Transverse colon (tissue), 4 donors: ENCODE data around the gene GSTK1. TPM values are rescaled to one million over a fixed set of nuclear protein-coding genes. Genes with fewer than 3 reads are reported as not detected.

Experiments
- DNase-seq: peaks from one replicate; pipeline ENCODE4 v3.0.0-alpha.2; 2019
- H3K27ac ChIP-seq, 4 donors: fragments of 200-600 bp; sonication (generic); 2 replicates each; pipeline ENCODE4 v1.5.1; 2016 to 2018; ENCODE audit warnings: inconsistent platforms in 4 of 4
- H3K27me3 ChIP-seq: fragments of 200-600 bp; sonication (generic); 2 replicates; pipeline ENCODE4 v1.5.1; 2017; ENCODE audit warnings: inconsistent platforms
- H3K36me3 ChIP-seq, 4 donors: fragments of 200-600 bp; sonication (generic); 2 replicates each; pipeline ENCODE4 v1.5.1; 2017 to 2019; ENCODE audit warnings: inconsistent platforms in 4 of 4
- H3K4me1 ChIP-seq, 4 donors: fragments of 200-600 bp; sonication (generic); 2 replicates each; pipeline ENCODE4 v1.5.1; 2017 to 2020; ENCODE audit warnings: inconsistent platforms in 4 of 4
- H3K4me3 ChIP-seq, 4 donors: fragments of 200-600 bp; sonication (generic); 1 replicate in 1 of 4; 2 replicates in 3 of 4; pipeline versions ENCODE4 v1.5.1 to v1.6.1; 2017 to 2019; ENCODE audit warnings: inconsistent platforms in 4 of 4
- H3K9me3 ChIP-seq, 2 donors: fragments of 200-600 bp; sonication (generic); 2 replicates each; pipeline ENCODE4 v1.5.1; 2017 to 2019; ENCODE audit warnings: inconsistent platforms in 2 of 2
- CTCF ChIP-seq, 5 experiments: fragments of 200-600 bp in 3 of 5; fragments of 450-650 bp in 2 of 5; sonication (generic) in 3 of 5; IDR thresholded peaks; 1 replicate in 2 of 5; 2 replicates in 3 of 5; pipeline ENCODE4 v1.5.1; 2016 to 2017; ENCODE audit warnings: antibody characterized with exemption in 5 of 5, inconsistent platforms in 3 of 5, mild to moderate bottlenecking in 2 of 5, moderate library complexity in 1 of 5
- EP300 ChIP-seq: sonication (generic); formaldehyde crosslinking; IDR thresholded peaks from one replicate; pipeline ENCODE4 v1.6.1; 2017; ENCODE audit warnings: antibody characterized with exemption, low read depth
- POLR2A ChIP-seq: fragments of 450-650 bp; IDR thresholded peaks from one replicate; pipeline ENCODE4 v1.6.1; 2016; ENCODE audit warnings: antibody characterized with exemption, mild to moderate bottlenecking, moderate library complexity
- POLR2AphosphoS5 ChIP-seq, 3 donors: sonication (generic); formaldehyde crosslinking; IDR thresholded peaks; one replicate each; pipeline ENCODE4 v1.6.1; 2016; ENCODE audit warnings: antibody characterized with exemption in 3 of 3
- WGBS, 2 donors: methylation state at CpG; one replicate each; pipeline ENCODE4 v1.1.5; 2018; ENCODE audit warnings: low coverage in 1 of 2; 5-methylcytosine and 5-hydroxymethylcytosine counted together
- in situ Hi-C, 4 donors: fragments of 200-750 bp; cut with MboI; loops; one replicate each; pipeline versions ENCODE4 v1.15.0 to v1.15.1; 2017; ENCODE audit warnings: low sequenced_read_pairs in 3 of 4, low pct_ligation_motif_present in 1 of 4, low pct_unique_long_range_greater_than_20kb in 1 of 4
- intact Hi-C: fragments of 100-400 bp; cut with DNase I; formaldehyde crosslinking; loops from one replicate; pipeline ENCODE4 v1.15.1; 2023; ENCODE audit warnings: low total_unique reads
- total RNA-seq, 4 donors: library from RNA; depleted of rRNA; stranded (reverse); fragments of >200 nt; gene quantifications; one replicate each; pipeline ENCODE4 v1.1.0, GENCODE V29; 2016

GSTK1 gene
- total RNA-seq, 4 donors from 2014 or later, result 333 to 472 (median 376) TPM

DNA sequence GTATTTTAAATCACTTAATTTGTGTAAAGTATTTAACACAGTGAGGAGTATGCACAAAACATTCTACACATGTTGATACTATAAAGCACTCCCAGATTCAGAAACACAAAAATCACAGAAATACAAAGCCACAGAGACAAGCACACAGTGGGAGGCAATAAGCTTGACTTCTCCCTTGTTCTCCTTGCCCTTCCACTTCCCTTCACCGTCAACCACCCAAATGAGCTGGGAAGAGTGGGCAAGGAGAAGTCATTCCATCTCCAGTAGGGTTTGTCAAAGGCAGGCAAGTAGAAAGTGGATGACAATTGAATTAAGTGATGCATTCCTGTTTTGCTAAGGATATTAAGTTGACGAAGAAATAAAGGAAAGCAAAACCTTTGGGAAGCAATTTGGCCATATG, 17.3 kb downstream of the GSTK1 start:
- intact Hi-C loops, result no loop called here
- 88 to 89% methylated on average over 2 of the region's 2 CpGs for WGBS, 2 donors
- no peaks in the 10 kb centered on the region for H3K9me3 ChIP-seq

DNA sequence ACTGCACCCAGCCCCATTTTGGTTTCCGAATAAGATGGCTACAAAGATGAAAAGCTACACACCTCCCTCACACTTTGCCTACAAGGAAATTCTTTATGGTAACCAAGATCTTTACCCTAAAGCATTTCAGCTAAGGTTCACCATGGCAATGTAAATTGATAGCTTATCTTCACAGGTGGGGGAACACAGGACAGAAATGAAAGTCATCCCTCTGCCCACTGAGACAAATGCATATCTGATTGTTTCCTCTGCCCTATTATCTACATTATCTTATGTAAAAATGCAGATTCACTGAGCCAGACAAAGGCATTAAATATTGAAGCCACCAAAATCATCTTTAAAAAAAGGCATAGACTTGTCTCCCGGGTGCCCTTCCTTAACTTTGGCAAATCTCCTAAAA, 18.3 kb downstream of the GSTK1 start:
- Histone ChIP-seq H3K4me3 (no peak overlapping the region), H3K27ac (no peak overlapping the region), H3K27me3 (no peaks in the 10 kb centered on the region), H3K9me3 (no peaks in the 10 kb centered on the region), H3K36me3 (no peaks in the 10 kb centered on the region), H3K4me1 (peaks cover 8 to 52% (median 33%) of the 10 kb centered on the region in 4 donors)
- TF ChIP-seq CTCF (IDR thresholded peaks at IDR 0.05) (no peak), POLR2AphosphoS5 (IDR thresholded peaks at IDR 0.05) (no peak), POLR2A (no peak), EP300 (no peak)
- WGBS, 2 donors, result 87 to 100% methylated on average over 1 to 2 of the region's 2 CpGs
- in situ Hi-C loops (no loop called here), intact Hi-C loops (no loop called here)
- no peak for DNase-seq

More for the DNA sequence above, 17.3 kb downstream of the GSTK1 start:
- H3K27me3 ChIP-seq, result no peaks in the 10 kb centered on the region
- TF ChIP-seq POLR2A, result no peak
- no peak for TF ChIP-seq CTCF (IDR thresholded peaks at IDR 0.05)
- no peak for TF ChIP-seq EP300
- no peak for TF ChIP-seq POLR2AphosphoS5 (IDR thresholded peaks at IDR 0.05)
- H3K4me3 ChIP-seq, result no peak overlapping the region
- H3K36me3 ChIP-seq, result no peaks in the 10 kb centered on the region
- peaks cover 8 to 42% (median 27%) of the 10 kb centered on the region in 4 donors for H3K4me1 ChIP-seq
- H3K27ac ChIP-seq, result peak overlapping the region in 1 of 4 donors; percentile 52
- in situ Hi-C loops, result no loop called here
- no peak for DNase-seq

DNA sequence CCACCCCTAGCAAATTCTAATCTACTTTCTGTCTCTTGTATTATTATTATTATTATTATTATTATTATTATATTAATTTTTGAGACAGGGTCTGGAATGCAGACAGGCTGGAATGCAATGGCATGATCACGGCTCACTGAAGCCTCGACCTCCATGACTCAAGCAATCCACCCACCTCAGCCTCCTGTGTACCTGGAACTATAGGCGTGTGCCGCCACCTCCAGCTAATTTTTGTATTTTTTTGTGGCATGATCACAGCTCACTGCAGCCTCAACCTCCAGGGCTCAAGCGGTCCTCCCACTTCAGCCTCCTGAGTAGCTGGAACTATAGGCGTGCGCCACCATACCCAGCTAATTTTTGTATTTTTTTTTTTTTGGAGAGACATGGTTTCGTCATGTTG, 18.9 kb downstream of the GSTK1 start:
- intact Hi-C loops (no loop called here), in situ Hi-C loops (no loop called here)
- no peak for DNase-seq
- no peak overlapping the region for H3K27ac ChIP-seq
- no peaks in the 10 kb centered on the region for H3K9me3 ChIP-seq
- 97 to 100% methylated on average over 8 of the region's 8 CpGs for WGBS, 2 donors
- H3K4me1 ChIP-seq, result peaks cover 8 to 58% (median 33%) of the 10 kb centered on the region in 4 donors
- no peaks in the 10 kb centered on the region for H3K27me3 ChIP-seq
- H3K36me3 ChIP-seq, result no peaks in the 10 kb centered on the region
- no peak overlapping the region for H3K4me3 ChIP-seq
- TF ChIP-seq POLR2AphosphoS5 (IDR thresholded peaks at IDR 0.05) (no peak), CTCF (IDR thresholded peaks at IDR 0.05) (no peak), EP300 (no peak), POLR2A (no peak)

GRCh38 chr7:143283381-143283780, 20.1 kb downstream of the GSTK1 start:
- DNase-seq, result peak; percentile 55

More at GRCh38 chr7:143283381-143283780, 20.1 kb downstream of the GSTK1 start:
- H3K4me1 ChIP-seq, result peaks cover 11 to 66% (median 39%) of the 10 kb centered on the region in 4 donors
- in situ Hi-C loops (no loop called here), intact Hi-C loops (no loop called here)
- no peaks in the 10 kb centered on the region for H3K36me3 ChIP-seq
- H3K27ac ChIP-seq, result peak overlapping the region; percentile 83 to 86 (median 86)
- H3K27me3 ChIP-seq, result no peaks in the 10 kb centered on the region
- no peak for TF ChIP-seq EP300
- no peak for TF ChIP-seq POLR2A
- TF ChIP-seq CTCF (IDR thresholded peaks at IDR 0.05), result no peak
- TF ChIP-seq POLR2AphosphoS5 (IDR thresholded peaks at IDR 0.05), result no peak
- WGBS, 2 donors, result 48 to 50% methylated on average over 4 of the region's 4 CpGs
- H3K9me3 ChIP-seq, result no peaks in the 10 kb centered on the region
- no peak overlapping the region for H3K4me3 ChIP-seq
